Erythroblast (primary cell): ENCODE data around the gene FAM131C.

Source experiments
- GATA1 ChIP-seq: IDR thresholded peaks from 2 replicates; pipeline ENCODE4 v1.6.1; 2011; ENCODE audit warnings: low read depth, mild to moderate bottlenecking, control low read depth, low read length, moderate library complexity
- POLR2A ChIP-seq: IDR thresholded peaks from 2 replicates; pipeline ENCODE4 v1.6.1; 2011; ENCODE audit warnings: mild to moderate bottlenecking, low read length

- no peak for TF ChIP-seq POLR2A
- TF ChIP-seq GATA1, result no peak
Measured at GRCh38 chr1:16076865-16077238, 3.4 kb upstream of the FAM131C start.
